Activated CD4-positive, CD25-positive, alpha-beta regulatory T cell (primary cell): Measurements from ENCODE around the gene TMEM63B.
"Not testable (repeated sequence)": the region's sequence is repeated elsewhere in the genome, so short reads cannot be mapped to it uniquely, and the experiment has no call there.

Experiments
- DNase-seq, 4 experiments: peaks; one replicate each; lab custom pipeline; 2025; lab: John Stamatoyannopoulos, UW

TMEM63B gene

DNA sequence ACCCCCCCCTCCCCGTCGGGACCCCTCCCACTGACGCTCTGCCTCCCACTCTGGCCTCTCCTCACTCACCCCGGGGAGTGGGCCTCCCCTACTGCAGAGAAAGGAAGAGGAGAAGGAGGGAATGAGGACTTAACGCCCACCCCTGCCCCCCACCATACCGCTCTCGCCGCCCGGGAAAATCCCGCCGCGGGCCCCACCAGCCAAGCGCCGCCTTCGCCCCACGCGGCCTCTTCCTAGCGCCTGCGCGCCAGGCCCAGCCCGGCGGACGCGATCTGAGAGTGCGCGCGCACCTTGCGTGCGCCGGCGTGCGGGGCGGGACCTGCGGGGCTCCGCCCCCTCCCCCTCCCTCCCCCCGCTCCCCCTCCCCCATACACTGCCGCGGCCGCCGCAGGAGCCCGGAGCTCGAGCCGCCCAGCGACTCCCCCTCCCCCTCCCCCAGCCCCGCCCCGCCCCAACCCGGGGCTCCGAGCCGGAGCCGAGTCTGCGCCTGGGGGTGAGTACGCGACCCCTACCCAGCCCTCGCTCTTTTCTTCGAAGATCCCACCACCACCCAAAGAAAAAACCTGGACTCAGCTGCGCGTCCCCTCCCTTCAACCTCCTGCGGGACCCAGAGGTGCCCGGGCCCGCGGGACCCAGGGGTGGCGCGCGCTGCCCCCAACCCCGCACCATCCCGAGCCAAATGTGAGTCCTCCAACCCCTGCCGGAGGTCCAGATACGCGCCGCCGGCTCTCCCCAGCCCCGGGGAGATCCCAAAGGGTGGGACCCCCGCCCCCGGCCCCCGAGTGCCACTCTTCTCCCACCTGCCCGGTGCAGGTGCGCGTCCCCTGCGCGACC lies at the start of gene TMEM63B, which contains the start of gene MRPL14:
TSS of gene TMEM63B (plus strand) at position 369 of the 834 bp plus-strand sequence. CDS start 7,031 bp downstream, outside the sequence.
TSS of gene MRPL14 (minus strand) at position 267 of the 834 bp plus-strand sequence. CDS start 10,841 bp downstream, outside the sequence.
- peak; percentile 75 to 85 (median 80) for DNase-seq

- DNase-seq: no peak
These were observed 49.0 kb upstream of the TMEM63B start for GRCh38 chr6:44078219-44078826.

DNA sequence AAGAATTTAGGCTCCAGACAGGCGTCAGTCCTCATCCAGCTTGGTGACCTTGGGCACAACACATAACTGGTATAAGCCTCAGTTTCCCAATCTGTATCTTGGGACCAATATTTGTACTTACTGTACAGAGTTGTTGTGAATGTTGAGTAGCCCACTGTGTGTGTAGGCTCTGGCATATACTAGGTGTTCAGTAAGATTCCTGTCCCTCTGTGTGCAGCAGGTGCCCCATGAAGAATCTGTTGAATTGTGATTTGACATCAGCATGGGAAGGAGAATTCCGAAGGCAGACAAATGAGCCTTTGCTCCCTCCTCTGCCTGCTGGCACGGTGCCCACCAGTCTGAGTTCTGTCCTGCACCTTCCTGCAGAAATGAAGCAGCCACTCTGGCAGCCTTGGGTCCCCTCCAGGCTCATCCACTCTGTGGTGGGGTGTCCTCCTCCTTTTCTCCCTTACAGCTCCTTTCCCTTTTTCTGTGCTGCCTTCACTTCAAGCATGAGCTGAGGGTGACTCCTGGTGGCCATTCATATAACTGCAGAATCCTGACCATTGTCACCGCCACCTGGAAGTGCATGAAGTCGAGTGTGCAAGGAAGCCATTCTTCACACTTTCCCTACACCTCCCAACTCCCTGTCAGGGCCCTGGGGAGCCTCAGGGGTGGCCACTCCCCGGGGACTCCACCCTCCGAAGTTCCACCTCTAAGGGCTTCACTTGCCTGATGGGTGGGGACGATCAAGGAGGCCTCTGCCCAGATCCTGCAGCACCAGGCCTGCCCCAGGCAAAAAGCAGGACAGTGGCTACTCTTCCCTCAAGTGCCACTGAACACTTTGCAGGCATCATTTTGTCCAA lies 48.3 kb upstream of the TMEM63B start:
- DNase-seq: no peak

DNA sequence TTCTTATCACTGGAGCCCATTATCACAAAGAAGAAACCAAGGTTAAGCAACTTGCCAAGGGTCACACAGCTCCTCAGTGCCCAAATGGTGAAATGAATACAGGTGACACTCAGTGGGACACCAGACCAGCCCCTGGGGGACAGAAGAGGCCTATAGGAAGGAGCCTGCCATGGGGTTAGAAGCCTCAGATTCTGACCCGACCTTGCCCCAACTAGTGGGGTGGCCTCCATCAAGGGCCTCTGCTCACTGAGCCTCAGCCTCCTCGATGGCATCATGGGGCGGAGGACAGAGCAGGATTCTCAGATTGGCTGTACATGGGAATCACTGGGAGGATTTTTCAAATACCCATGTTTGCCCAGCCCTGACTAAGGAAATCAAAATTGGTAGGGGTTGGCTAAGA lies 47.7 kb upstream of the TMEM63B start:
- no peak for DNase-seq

DNA sequence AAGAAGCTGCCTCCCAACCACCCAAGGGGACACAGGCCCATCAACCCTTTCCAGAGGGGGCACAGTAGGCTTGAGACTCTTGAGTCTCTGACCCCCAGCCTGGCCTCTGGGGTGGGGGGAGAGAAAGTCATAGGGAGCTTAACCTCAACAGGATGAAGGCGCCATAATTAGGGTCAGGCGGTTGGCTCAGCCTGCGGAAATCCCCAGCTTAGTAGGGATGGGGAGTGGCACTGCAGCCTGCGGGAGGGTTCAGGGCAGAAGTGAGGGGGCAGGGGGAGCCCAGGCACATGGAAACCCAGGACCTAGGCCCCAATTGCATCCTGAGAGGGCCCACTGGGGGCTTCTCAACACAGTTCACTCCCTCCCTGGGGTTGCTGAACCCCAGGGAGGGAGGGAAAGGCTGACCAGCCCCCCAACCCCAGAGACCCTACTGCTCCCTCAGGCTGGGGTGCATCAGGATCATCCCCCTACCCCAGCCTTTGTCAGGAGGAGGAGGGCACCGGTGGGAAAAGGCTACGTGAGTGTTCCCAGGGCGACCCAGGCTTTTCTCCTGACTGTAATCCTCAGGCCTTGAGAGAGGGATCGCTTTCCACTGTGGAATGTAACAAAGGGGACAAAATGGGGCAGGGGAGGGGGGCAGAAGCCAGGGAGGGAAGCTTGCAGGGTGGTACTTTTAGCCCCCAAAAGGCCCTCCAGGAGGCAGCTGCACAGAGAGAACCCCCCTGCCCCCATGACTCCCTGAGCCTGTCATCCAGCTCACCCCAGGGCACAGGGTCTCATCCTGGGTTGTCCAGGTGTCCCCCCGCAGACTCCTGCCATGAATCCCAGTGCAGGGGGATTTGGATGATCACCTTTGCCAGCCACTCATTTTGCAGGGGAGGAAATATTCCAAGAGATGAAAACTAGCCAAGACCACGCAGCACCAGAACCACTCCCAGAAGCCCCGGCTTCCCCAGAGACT lies 46.5 kb upstream of the TMEM63B start:
- no peak for DNase-seq

DNA sequence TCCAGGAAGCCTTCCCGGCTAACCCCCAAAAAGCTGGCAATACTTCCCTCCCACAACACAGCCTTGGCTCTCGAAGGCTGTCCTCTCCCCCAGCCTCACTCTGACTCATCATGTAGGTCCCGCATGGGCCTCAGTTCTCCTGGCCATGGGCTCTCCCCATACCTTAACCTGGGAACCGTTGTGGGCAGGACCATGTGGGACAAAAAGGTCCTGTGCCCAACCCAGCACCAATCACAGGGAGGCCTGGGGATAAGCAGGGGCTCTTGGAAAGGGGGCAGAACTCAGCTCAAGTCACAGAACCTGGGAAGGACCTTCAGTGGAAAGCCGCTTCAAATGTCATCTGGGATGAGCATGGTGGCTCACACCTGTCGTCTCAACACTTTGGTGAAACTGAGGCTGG lies 45.6 kb upstream of the TMEM63B start:
- DNase-seq: no peak

DNA sequence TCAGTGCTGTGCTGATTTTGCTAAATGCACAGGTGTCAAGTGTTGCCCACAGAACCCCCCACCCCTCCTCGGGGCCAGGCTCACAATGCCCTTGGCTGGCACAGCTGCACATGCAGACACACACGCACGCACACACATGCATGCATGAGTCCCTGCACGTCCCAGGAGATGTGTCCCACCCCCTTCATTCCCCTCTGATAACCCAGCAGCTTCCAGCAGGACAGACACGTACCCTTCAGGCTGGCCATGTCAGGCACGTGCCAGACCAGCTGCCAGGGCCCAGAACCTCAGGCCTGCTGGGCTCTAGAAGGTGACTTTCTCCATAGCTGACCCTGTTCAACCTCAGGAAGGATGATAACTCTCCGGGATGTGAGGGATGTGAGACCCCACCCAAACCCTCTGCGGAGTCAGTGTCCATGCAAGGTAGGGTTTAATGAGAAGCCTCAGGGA lies 44.5 kb upstream of the TMEM63B start:
- DNase-seq: no peak

DNA sequence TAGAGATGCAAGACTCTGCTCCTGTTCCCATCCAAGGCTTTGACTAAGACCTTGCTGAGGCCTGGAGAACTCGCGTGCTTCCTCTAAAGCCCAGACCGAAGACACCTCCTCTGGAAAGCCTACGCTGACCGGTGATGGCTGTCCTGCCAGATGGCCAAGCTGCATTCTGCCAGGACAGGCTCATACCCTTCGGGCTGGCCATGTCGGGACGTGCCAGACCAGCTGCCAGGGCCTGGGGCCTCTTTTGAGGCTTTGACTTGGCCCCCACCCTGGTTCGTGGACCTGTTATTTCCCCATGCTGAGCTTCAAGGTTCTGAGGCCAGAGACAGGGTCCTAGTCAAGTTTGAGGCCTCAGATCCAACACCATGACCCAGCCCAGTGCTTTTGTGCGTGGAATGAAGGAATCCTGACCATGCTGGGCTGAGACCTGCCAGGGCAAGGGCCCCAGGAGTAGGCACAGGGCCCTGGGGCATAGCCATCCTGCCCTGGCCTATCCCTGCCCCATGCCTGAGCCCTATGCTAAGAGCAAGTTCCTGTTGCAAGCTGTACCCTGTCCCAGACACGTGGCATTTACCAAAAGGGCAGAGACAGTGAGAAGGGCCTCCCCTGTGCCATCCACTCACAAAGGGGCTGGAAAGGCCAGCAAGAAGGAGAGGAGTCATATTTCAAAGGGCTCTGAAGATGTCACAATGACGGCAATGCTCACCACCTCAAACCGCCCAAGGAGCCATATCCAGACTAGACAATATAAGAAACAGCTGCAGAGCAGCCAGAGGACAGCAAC lies 42.9 kb upstream of the TMEM63B start:
- no peak for DNase-seq

- DNase-seq: no peak
These were observed 42.1 kb upstream of the TMEM63B start for GRCh38 chr6:44085219-44085618.

DNA sequence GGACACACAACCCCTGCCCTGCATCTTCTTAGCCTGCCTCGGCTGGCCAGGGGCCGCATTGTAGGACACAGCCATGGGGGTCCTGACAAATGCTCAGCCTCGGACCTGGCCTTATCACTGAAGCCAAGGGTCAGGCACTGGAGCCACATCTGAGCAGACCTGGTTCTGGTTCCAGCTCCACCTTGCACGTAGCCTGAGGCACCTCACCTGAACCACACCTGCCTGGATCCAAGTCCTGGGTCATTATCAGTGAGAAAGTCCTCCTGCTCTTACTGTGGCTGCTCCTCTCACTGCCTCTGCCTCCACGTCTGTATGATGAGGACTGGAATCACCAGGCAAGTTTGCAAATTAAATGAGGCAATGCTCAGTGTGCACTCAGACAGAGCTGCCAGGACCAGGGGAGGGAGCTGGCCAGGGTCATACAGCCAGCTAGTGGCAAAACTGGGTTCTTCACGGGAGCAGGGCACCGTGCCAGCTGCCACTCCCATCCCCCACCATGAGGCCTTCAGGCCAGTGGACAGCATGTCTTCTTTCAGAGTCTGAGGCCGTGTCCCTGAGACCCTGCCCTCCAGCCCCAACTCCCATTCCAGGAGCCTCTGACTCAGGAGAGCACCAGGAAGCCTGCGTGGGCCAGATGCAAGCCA lies 40.3 kb upstream of the TMEM63B start:
- DNase-seq: no peak

DNA sequence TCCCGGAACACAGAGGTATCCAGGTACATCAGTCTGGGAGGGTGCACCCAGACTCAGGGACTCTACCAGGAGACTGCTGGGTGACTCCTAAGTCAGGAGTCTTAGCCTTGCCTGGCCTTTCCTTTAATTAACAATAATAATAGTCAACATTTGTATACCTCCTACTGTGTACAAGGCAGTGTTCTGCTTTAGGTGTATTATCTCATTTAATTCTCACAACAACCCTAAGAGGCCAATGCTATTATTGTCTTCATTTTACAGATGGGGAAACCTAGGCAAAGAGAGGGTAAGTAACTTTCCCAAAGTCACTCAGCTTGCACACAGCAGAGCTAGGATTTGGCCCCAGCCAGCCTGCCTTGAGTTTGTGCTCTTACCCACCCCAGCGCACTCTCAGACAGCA lies 39.7 kb upstream of the TMEM63B start:
- no peak for DNase-seq

DNA sequence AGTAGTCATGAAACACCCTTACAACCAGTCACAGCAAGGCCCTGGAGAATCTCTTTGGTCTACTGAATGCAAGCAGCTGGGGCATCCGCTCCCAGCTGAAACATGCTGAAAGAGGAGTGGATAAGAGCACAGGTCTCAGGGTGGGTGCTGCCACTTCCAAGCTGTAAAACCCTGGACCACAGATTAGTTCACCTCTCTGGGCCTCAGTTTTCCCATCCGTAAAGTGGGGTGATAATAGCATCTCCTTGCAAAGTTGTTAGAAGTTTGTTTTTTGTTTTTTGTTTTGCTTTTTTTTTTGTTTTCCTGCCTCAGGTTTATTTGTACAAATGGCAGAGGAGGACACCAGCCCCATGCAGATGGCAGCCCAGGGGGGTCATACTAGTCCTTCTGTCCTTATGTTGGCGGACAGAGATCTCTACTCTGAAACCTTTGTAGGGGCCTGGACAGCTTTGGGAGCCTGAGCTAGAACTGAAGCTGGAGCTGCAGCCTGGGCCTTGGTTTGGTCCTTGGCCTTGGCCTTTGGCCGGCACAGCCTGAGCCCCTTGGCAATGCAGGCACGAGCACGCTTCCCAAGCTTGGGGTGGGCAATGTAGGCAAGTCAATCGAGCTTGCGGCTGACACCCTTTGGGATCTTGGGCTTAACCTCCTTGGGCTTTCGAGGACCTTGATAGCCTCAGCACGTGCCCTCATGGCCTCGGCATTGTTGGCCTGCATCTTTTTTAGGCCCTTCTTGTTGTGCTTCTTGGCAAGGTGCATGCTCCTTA lies 38.3 kb upstream of the TMEM63B start:
- DNase-seq: no peak

DNA sequence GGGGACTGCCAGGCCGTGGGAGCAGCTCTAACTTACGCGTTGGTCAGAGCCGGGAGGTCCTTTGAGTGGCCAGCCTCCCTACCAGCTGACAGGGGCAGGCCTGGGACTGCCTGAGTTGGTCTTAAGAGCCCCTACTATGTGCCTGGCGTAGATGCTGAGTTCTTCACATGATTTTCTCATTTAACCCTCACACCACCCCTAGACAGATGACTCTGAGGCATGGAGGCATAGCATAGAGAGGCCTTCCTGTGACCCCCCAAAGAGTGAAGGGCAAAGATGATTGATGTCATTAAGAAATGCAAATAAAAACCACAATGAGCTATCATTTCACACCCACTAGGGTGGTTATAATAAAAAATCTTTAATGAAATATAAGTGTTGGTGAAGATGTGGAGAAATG lies 36.9 kb upstream of the TMEM63B start:
- DNase-seq: no peak

GRCh38 chr6:44091356-44091755 lies 36.0 kb upstream of the TMEM63B start:
- DNase-seq: not testable (repeated sequence)

GRCh38 chr6:44091981-44092884 lies 35.1 kb upstream of the TMEM63B start:
- no peak for DNase-seq

DNA sequence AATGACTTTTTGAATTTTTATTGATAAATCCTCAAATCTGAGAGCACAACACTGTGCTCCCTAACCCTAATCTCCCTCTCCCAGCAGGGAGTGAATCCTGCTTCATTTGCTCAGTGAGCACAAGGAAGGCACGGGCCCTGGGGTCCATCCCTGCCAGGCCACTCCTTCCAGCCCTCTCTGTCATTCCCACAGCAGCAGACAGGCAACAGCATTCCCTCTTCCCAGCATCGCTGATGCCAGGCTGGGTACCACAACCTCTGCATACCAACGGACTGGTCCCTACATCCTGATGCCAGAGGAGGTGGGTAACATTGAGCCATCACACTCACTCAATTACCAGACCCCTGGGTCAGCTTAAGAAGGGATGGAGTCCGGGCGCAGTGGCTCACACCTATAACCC lies 34.3 kb upstream of the TMEM63B start:
- no peak for DNase-seq

DNA sequence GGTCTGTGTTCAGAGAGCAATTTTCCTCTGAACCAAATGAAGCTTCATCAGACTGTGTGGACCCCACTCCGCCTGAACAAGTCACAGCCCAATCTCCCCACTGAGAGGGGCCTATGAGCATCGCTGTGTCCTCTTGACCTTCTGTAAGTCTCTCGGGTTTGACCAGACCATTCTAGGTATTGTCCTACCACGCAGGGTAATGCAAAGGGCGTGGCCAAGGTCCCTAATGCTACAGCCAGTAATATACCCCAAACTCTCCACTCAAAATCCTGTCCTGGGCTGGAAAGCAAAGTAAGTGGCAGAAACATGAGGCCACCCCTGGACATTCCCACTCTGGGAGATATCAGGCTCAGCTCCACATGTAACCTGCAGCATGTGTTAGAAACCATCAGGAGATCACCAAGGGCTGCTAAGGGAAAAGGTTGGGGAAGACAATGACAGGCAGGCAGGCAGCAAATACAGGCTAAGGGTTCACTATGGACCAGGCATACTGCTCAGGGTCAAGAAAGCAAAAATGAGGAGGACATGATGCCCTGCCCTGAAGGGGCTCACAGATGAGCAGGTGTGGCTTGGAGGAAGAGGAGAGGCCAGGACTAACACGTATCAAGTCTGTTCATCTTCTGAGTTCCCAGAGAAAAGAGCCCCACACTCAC lies 33.5 kb upstream of the TMEM63B start:
- DNase-seq: no peak
